Neural progenitor cell (in vitro differentiated cells): ENCODE results near the gene CNTN5. TPM values are rescaled to one million over a fixed set of nuclear protein-coding genes. Genes with fewer than 3 reads are reported as not detected.

Source experiments
- DNase-seq: peaks from one replicate; pipeline ENCODE4 v3.0.0-alpha.2; 2016; ENCODE audit warnings: low spot score
- H2AFZ ChIP-seq: fragments of 200-600 bp; sonication (generic); replicated peaks from 2 replicates; pipeline ENCODE4 v1.6.1; 2016; ENCODE audit warnings: antibody characterized with exemption
- H3F3A ChIP-seq: fragments of 200-600 bp; sonication (generic); 2 replicates; pipeline ENCODE4 v1.6.1; 2016; ENCODE audit warnings: antibody characterized with exemption, low read depth
- H3K27ac ChIP-seq: fragments of 200-600 bp; sonication (generic); 2 replicates; pipeline ENCODE4 v1.5.1; 2016; ENCODE audit warnings: mild to moderate bottlenecking
- H3K27me3 ChIP-seq: fragments of 200-600 bp; sonication (generic); 2 replicates; pipeline ENCODE4 v1.6.1; 2016; ENCODE audit warnings: mild to moderate bottlenecking, moderate library complexity
- H3K36me3 ChIP-seq: fragments of 200-600 bp; sonication (generic); 2 replicates; pipeline ENCODE4 v1.5.1; 2016
- H3K4me1 ChIP-seq: fragments of 200-600 bp; sonication (generic); 2 replicates; pipeline ENCODE4 v1.6.1; 2016; ENCODE audit warnings: mixed run types
- H3K4me2 ChIP-seq: fragments of 200-600 bp; sonication (generic); 2 replicates; pipeline ENCODE4 v1.6.1; 2016
- H3K4me3 ChIP-seq: fragments of 200-600 bp; sonication (generic); 2 replicates; pipeline ENCODE4 v1.5.1; 2016
- H3K79me2 ChIP-seq: fragments of 200-600 bp; sonication (generic); 2 replicates; pipeline ENCODE4 v1.6.1; 2016; ENCODE audit warnings: low read depth
- H3K9ac ChIP-seq: fragments of 200-600 bp; sonication (generic); 2 replicates; pipeline ENCODE4 v1.6.1; 2016
- H3K9me3 ChIP-seq: fragments of 200-600 bp; sonication (generic); 2 replicates; pipeline ENCODE4 v1.5.1; 2016; ENCODE audit warnings: low read depth
- H4K20me1 ChIP-seq: fragments of 200-600 bp; sonication (generic); 2 replicates; pipeline ENCODE4 v1.6.1; 2016; ENCODE audit warnings: low read depth
- H3K27ac Mint-ChIP-seq: 3 replicates; pipeline ENCODE4 v1.8.0; 2021; ENCODE audit warnings: mixed read lengths
- H3K27me3 Mint-ChIP-seq: 2 replicates; pipeline ENCODE4 v1.8.0; 2022; ENCODE audit warnings: low read depth, mild to moderate bottlenecking, inconsistent platforms, moderate library complexity, mixed read lengths; ENCODE audit not compliant: insufficient read depth
- H3K36me3 Mint-ChIP-seq: 3 replicates; pipeline ENCODE4 v1.8.0; 2021; ENCODE audit warnings: mixed read lengths
- H3K4me1 Mint-ChIP-seq: 3 replicates; pipeline ENCODE4 v1.8.0; 2021; ENCODE audit warnings: mixed read lengths
- H3K4me3 Mint-ChIP-seq: 3 replicates; pipeline ENCODE4 v1.8.0; 2021; ENCODE audit warnings: mild to moderate bottlenecking, moderate library complexity, mixed read lengths
- H3K9me3 Mint-ChIP-seq: 3 replicates; pipeline ENCODE4 v1.8.0; 2020; ENCODE audit warnings: mixed read lengths
- EZH2 ChIP-seq: fragments of 200-600 bp; sonication (generic); IDR thresholded peaks from 2 replicates; pipeline ENCODE4 v1.6.1; 2017; ENCODE audit warnings: antibody characterized with exemption, mild to moderate bottlenecking, moderate library complexity
- EZH2phosphoT487 ChIP-seq: fragments of 200-600 bp; sonication (generic); IDR thresholded peaks from 2 replicates; pipeline ENCODE4 v1.6.1; 2017; ENCODE audit warnings: antibody characterized with exemption
- total RNA-seq: library from RNA; depleted of rRNA; stranded (reverse); fragments of >200 nt; gene quantifications from 2 replicates; pipeline ENCODE4 v1.2.3, GENCODE V29; 2015; ENCODE audit warnings: low replicate concordance
- TF ChIP-seq, protein P1 (sequence below): fragments of 200-600 bp; sonication (generic); IDR thresholded peaks from 2 replicates; pipeline ENCODE4 v1.5.1; 2017; ENCODE audit warnings: antibody characterized with exemption, mild to moderate bottlenecking

CNTN5 gene
- total RNA-seq, 1 donor from 2014 or later: 0.19 TPM

DNA sequence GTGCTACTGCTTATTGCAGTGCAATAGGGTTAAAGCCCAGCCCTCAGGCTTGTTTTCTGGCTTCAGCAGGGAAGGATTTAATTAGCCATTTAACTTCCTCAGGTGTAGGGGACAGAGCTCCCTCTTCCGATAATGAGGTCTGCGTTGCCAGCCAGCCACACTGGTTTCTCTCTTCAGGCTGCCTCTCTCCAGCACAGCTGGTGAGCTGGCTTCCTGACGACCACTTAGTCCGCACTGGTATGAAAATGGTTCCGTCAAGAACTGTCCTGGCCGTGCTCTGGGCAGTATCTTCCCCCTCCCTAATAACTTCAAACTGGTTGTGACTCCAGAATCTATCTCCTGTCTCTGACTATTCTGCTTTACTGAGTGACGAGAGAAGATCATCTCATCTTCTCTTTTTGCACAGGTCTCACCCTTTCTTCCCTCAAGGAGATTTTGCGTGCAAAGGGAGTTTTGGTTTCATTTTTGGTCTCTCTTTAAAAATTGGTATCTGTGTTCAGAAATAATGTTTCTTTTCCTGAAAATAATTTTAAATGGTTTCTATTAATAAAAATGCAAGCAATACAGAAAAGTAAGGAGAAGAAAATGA, 49.2 kb downstream of the CNTN5 start:
- Histone ChIP-seq H2AFZ (no peak overlapping the region), H3K9ac (no peak overlapping the region), H3K4me1 (peaks cover 41% of the 10 kb centered on the region), H3K27ac (no peak overlapping the region), H3K4me2 (peak overlapping the region; percentile 51), H3K79me2 (no peaks in the 10 kb centered on the region), H3K9me3 (no peaks in the 10 kb centered on the region), H3K36me3 (no peaks in the 10 kb centered on the region), H3K4me3 (no peak overlapping the region), H3F3A (peaks cover 13% of the 10 kb centered on the region), H3K27me3 (no peaks in the 10 kb centered on the region), H4K20me1 (no peaks in the 10 kb centered on the region)
- H3K4me3 Mint-ChIP-seq: no peak overlapping the region
- TF ChIP-seq, protein P1, sequence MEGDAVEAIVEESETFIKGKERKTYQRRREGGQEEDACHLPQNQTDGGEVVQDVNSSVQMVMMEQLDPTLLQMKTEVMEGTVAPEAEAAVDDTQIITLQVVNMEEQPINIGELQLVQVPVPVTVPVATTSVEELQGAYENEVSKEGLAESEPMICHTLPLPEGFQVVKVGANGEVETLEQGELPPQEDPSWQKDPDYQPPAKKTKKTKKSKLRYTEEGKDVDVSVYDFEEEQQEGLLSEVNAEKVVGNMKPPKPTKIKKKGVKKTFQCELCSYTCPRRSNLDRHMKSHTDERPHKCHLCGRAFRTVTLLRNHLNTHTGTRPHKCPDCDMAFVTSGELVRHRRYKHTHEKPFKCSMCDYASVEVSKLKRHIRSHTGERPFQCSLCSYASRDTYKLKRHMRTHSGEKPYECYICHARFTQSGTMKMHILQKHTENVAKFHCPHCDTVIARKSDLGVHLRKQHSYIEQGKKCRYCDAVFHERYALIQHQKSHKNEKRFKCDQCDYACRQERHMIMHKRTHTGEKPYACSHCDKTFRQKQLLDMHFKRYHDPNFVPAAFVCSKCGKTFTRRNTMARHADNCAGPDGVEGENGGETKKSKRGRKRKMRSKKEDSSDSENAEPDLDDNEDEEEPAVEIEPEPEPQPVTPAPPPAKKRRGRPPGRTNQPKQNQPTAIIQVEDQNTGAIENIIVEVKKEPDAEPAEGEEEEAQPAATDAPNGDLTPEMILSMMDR: peak; percentile 39
- TF ChIP-seq EZH2: no peak
- DNase-seq: peak; percentile 78
- no peaks in the 10 kb centered on the region for H3K9me3 Mint-ChIP-seq
- H3K27me3 Mint-ChIP-seq: no peaks in the 10 kb centered on the region
- H3K4me1 Mint-ChIP-seq: peaks cover 17% of the 10 kb centered on the region
- H3K27ac Mint-ChIP-seq: no peak overlapping the region
- H3K36me3 Mint-ChIP-seq: no peaks in the 10 kb centered on the region

DNA sequence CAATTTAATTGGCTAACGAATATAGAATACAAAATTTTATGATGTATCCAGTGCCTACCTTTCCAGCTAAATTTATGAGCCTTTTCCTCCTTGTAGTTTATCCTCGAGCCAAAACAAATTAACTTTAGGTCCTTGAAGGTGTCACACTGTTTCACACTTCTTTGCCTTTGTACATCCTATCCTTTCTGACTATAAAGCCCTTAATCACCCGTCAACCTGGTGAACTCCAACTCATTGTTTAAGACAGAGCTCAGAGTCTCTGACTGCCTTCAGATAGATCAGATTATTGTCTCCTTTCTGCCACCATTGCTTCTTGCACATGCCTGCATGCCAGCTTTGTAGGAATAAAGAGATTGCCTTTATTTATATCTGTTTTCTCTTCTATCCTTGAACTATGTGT, 58.8 kb downstream of the CNTN5 start:
- no peaks in the 10 kb centered on the region for H3K36me3 ChIP-seq
- no peak overlapping the region for H3K4me3 ChIP-seq
- no peaks in the 10 kb centered on the region for H3K9me3 ChIP-seq
- H2AFZ ChIP-seq: no peak overlapping the region
- no peaks in the 10 kb centered on the region for H3K79me2 ChIP-seq
- no peaks in the 10 kb centered on the region for H3K27me3 Mint-ChIP-seq
- no peak overlapping the region for H3K27ac Mint-ChIP-seq
- no peaks in the 10 kb centered on the region for H3K27me3 ChIP-seq
- H3K4me1 ChIP-seq: peaks cover 19% of the 10 kb centered on the region
- H3K4me1 Mint-ChIP-seq: no peaks in the 10 kb centered on the region
- H3K4me2 ChIP-seq: no peak overlapping the region
- DNase-seq: peak; percentile 28
- H3K36me3 Mint-ChIP-seq: no peaks in the 10 kb centered on the region
- no peaks in the 10 kb centered on the region for H3K9me3 Mint-ChIP-seq
- no peak overlapping the region for H3K4me3 Mint-ChIP-seq
- no peaks in the 10 kb centered on the region for H4K20me1 ChIP-seq
- no peak overlapping the region for H3K27ac ChIP-seq
- H3F3A ChIP-seq: no peaks in the 10 kb centered on the region
- H3K9ac ChIP-seq: no peak overlapping the region
- no peak for TF ChIP-seq EZH2phosphoT487
- TF ChIP-seq, protein P1: no peak
- TF ChIP-seq EZH2: no peak

DNA sequence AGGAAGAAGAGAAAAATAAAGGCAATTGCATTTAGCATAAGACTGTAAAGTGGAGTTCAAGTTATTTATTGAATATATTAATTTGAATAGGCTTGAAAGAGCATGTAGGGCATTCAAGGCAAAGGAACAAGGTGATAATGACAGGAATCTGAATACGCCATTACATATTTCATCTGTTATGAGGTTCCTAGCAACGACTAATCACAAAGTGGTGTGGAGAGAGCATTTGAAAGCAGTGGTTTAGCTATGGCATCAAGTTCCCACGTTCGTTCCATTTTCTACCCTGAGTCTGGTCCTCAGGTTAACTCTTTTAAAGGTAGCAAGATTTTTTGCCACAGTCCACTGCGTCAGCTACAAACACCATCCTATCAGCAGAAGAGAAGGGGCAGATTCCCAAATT, 59.4 kb downstream of the CNTN5 start:
- no peak overlapping the region for H3K9ac ChIP-seq
- no peaks in the 10 kb centered on the region for H3K9me3 Mint-ChIP-seq

More for the DNA sequence above, 59.4 kb downstream of the CNTN5 start:
- no peak overlapping the region for H3K4me2 ChIP-seq
- no peaks in the 10 kb centered on the region for H4K20me1 ChIP-seq
- DNase-seq: no peak
- Mint-ChIP-seq H3K36me3 (no peaks in the 10 kb centered on the region), H3K4me3 (no peak overlapping the region), H3K27ac (no peak overlapping the region), H3K4me1 (no peaks in the 10 kb centered on the region), H3K27me3 (no peaks in the 10 kb centered on the region)
- H3K36me3 ChIP-seq: no peaks in the 10 kb centered on the region
- no peaks in the 10 kb centered on the region for H3K27me3 ChIP-seq
- TF ChIP-seq, protein P1: no peak
- TF ChIP-seq EZH2: no peak
- no peak for TF ChIP-seq EZH2phosphoT487
- H2AFZ ChIP-seq: no peak overlapping the region
- H3K79me2 ChIP-seq: no peaks in the 10 kb centered on the region
- H3K27ac ChIP-seq: no peak overlapping the region
- H3F3A ChIP-seq: no peaks in the 10 kb centered on the region
- no peaks in the 10 kb centered on the region for H3K9me3 ChIP-seq
- peaks cover 19% of the 10 kb centered on the region for H3K4me1 ChIP-seq
- no peak overlapping the region for H3K4me3 ChIP-seq
